Fibroblast of skin of right quadriceps (primary cell): ENCODE results near the gene BACH2.
"Not testable (repeated sequence)": the region's sequence is repeated elsewhere in the genome, so short reads cannot be mapped to it uniquely, and the experiment has no call there.

ENCODE experiments used
- DNase-seq: peaks from one replicate; pipeline ENCODE4 v3.0.0-alpha.2; 2013

BACH2 gene

DNA sequence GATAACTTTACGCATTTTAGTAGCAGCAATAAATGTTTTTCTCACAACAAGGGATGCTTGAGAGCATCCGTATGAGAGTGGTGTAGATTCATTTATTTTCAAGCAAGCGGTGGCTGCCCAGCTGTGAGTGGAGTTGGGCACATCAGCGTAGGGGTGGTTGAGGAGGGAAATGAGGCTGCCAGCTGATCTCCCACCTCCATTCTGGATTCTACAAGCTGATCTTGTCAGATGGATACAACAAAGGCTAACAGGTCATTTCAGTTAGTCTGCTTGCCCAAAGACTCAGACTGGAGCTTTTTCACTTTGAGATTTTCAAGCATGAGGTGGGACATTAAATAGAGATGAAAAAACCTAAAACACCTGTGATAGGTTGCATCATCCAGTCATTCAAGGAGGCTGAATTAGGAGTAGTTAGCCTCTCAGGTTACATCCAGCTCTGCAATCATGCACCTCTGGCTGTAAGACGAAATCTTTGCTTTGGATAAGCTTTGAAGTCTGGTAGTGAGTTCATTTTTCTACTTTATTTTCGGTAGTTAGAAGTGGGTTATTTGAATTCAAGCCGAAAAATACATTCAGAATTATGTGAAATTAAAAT is 1.9 kb upstream of the BACH2 start:
- DNase-seq: no peak

DNA sequence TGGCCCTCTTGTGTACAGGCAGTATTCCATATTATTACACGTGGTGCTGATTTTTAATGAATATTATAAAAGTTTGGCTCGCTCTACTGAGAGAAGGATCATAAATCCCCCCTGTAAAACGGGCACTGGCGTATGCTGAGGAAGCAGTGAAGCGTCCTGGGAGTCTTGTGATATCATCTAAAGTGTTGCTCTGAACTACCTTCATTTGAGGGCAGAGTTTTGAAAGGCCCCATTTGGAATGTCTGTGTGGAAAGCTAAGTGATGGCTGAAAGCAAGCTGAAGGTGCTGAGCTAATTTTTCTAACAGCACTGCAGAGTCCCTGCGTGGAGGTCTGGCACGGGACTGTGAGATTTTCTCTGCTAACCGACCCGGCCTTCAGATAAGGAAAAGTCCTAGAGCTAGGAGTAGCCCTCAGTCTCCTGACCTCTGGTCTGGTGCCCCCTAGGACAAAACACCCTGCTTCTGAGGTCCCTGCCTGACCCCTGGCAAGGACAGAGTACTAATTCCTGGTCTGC is 1.3 kb upstream of the BACH2 start:
- no peak for DNase-seq

DNA sequence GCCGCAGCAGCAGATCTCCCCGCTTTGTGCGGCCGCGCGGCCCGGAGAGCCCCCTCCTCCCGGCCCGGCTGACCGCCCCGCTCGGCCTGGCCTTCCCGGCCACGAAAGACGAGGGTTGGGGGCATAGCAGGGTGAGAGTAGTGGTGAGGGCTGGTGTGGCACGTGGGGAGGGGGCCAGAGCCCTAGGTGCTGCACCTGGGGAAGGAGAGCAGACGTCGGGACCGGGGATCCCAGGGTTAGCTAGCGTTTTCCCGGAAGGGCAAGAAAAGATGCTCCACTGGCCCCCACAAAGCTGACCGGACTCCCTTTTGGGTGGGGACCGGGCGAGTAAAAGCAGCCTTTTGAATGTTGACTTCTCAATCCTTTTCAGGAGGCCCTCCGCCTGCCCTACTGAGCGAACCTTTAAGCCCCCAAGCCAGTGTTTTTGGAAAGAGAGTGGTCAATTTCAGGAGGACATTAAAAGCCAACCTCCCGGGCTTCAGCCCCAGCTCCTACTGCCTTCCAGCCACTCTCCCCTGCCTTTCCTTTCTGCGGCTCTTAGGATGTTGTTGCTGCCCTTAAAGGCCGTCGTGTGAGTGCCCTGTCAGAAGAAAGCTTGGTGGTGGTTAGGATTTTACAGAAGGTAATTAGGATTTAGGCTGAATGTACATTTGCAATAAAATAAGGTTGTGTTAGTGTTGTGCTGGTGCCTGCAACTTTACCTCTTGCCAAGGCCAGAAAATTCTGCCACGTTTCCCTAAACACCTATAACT is 648 bp upstream of the BACH2 start:
- no peak for DNase-seq

DNA sequence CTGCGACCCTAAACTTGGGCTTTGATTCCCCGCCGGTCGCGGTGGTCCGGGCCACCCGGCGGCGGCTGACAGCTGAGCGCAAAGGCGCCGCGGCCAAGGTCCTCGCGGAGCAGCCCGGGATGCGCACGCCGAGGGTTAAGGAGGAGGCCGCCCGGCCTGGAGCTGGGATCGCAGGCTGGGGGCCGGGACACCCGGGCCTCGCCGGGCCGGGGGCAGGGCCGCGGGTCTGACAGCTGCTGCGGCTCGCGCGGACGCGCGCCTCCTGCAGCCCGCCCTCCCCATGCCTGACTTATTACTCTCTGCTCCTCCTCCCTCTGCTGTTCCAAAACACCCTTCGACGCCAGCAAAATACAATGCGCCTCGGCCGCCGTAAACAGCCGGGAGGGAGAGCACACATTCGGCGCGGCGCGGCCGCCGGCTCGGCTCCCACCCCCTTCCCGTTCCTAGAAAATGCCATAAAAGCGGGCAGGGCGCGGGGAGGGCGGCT is 746 bp downstream of the BACH2 start:
- DNase-seq: peak; percentile 71

DNA sequence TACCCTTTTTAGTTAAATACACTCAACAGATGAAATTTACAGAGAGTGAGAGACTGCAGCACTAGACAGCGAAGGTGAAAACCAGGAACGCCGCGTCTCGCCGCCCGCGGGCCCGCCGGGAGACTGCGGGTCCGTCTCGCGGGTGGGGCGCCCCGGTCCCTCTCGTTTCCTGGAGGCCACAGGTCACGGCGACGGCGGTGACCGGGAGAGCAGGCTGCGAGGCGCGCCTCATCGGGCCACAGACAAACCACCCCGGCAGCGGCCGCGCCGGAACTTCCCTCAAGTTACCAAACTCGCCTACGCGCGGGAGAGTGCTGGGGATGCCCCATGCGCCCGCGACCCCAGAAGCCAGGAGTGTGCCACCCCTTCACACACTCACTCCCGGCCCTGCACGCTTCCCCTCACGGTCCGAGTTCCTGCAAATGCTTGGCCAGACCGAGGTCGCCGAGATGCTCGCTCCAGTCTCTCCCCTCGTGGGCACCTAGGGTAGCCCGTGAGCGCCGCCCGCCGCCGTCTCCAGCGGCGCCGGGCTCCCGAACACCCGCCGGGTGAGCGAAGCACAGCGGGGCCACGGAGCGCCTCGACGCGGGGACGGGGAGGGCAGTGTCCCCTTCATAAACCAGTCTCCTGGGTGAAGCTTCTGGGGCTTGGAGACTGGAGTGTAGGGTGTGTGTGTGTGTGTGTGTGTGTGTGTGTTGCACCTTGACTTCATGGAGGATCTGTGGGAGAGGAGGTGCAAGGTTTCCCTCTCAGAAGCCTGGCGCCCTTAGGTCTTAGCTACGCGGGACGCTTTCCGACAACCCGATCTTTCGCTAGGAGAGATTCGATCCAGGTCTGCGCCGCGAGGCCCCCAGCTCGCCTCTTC is 1.4 kb downstream of the BACH2 start:
- DNase-seq: peak; percentile 40

DNA sequence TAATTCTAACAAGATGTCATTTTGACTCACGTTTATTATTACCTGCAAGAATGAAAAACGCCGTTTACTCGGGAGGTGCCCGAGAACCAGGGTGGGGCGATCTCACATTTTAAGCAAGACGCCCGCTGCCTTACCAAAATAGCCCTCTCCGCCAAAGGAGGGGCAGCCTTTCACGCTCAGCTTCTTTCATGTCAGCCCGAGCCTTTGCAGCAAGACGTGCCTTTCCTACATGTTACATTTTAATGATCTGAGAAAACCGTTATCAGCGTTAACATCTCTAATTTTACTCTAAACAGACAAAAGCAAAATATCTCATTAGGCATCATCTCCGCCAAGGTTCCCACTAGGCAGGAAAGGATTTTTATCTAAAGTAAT is 2.0 kb downstream of the BACH2 start:
- DNase-seq: no peak

DNA sequence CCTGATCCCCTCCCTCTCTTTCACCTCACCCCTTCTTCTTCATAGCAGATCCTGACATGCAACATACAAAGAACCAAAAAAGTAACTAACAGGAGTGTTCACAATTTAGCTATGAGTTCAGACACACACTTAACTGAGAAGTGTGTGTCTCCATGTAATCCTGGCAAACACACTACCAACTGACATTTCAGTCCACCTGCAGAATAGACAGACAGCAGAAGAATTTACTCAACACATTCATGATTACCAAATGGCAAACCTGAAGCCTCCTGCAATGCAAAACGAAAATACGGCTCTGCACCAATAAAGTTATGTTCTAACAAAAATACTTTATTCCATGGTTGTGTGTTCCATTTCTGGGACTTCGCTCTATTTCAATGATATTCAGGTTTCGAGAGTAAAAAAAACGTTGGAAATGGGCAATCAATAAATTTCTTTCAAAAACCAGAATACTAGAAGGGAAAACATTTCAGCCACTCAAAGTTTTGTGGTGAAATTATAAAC is 2.6 kb downstream of the BACH2 start:
- no peak for DNase-seq

DNA sequence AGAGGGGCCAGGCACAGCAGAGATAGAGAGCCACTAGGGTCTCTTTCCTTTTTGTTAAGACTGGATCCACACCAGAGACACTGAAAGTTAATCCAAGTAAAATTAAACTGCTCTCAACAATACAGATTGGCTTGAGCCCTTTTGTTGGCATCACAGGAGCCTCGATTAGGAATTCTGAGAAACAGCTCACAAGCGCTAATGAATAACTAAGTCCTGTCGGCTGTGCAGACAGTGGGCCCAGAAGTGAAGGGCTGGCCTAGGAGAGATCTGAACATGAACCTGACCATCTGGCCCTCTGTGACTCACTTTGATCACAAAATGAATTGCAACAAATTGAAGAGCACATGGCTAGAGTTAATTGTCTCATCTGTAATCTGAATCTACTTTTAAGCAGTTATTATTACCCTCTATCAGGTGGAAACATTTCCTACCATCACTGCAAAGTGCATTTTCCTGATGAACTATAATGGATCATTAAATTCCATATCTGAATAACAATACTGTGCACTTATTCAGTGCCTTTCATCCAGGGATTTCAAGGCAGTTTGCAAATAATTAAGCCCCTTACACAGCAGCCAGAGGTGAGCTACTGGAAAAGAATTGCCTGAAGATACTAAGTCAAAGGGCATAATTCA is 3.2 kb downstream of the BACH2 start:
- DNase-seq: no peak

DNA sequence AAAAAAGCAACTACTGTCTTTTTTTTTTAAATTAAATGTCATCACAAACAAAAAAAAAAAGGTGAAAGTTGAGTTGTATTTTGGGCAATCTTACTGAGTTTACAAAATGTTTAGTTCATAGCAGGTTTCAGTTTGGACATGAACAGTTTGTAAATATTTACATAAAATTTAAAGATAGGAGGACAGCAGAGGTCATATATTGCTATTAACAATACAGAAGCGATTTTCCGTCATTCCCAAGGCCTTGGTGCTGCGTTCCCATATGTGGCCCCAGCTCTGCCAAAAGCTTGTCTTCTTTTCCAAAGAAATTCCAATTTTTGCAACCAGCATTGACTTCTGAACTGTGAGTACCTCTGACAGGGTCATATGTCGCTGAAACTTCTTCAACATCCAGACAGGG is 5.1 kb downstream of the BACH2 start:
- DNase-seq: no peak

DNA sequence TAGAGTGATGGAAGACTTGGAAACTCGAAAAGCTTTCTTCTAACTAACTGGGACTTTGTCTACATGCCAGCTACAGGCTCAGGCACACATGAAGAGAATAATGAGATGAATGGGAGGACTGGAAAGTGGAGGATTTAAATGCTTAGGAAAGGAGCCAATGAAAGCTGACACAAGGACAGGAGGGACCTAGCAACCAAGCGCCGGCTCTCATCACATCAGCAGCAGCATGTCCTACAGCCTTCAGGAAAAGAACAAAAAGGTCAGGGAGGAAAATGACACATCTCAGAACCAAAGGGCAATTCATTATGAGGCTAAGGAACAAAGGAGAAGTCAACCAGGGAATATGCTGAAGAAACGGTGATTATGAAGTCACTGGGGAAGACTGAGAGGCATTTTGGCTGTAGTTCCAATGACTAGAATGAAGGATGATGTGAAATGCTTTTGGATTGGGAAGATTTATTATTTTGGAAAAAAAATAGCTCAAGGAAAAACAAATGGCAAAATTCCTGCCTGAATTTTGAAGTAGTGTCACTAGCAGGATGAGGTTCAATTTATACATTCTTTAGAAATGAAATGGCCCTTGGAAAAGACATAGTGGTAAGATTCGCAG is 5.7 kb downstream of the BACH2 start:
- peak; percentile 48 for DNase-seq

DNA sequence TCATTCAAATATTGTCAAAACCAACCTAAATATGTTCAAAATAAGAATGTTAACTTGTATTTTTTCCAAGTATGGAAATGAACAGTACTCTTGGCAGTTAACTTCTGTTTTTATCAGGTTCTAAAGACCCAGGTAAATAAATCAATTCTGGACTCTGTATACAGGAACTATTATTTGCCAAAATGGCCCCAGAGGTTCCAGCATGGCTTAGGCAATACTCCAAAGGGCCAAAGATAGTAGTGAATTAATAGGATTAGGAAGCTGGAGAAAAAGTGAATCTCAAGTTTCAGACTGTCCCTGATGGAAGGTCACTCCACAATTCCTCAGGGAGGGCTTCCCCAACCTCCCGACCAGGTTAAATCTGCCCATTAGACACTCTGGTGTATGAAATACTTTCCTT is 6.7 kb downstream of the BACH2 start:
- no peak for DNase-seq

DNA sequence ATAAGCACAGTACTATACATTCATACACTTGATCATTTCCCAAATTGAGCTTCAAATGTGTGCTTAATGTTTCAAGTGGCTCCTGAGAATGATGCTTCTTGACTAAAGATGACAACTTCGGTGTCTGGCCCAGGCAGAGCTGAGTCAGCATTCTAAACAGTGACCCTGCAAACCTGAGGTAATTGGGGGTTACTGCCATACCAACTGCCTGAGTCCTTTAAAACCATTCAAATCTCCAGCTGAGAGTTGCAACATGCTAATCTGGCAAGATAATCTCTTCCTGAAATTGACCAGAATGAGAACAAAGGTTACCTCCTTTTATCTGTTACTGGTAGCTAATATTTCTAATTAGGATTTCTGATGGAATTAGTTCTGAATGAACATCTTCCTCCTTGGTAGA is 8.2 kb downstream of the BACH2 start:
- DNase-seq: peak; percentile 18

DNA sequence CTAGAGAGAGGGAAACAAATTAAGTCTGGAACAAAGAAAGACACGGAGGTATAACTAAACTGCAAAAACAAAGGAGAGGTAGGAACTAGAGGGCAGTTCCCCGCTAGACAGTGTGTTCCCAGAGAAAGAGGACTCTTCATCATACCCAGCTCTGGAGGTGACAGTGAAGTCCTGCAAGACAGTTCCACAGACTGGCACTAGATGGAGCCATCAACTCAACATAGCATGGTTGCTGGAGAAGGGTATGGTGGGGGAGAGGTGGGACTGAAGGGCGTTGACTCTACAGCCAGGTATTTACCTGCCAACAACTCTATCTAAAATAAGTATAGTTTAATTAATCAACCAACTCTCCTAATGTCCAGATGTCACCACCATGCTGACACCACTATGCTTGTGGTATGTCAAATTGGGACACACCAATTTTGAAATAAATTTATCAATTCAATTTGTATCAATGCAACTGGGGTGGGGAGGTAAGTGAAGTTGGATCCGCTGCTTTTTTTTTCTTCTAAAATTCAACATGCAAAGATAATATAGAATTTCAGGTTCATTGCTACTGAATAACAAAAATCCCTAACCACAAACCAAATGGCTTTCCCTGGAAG is 9.7 kb downstream of the BACH2 start:
- DNase-seq: no peak

DNA sequence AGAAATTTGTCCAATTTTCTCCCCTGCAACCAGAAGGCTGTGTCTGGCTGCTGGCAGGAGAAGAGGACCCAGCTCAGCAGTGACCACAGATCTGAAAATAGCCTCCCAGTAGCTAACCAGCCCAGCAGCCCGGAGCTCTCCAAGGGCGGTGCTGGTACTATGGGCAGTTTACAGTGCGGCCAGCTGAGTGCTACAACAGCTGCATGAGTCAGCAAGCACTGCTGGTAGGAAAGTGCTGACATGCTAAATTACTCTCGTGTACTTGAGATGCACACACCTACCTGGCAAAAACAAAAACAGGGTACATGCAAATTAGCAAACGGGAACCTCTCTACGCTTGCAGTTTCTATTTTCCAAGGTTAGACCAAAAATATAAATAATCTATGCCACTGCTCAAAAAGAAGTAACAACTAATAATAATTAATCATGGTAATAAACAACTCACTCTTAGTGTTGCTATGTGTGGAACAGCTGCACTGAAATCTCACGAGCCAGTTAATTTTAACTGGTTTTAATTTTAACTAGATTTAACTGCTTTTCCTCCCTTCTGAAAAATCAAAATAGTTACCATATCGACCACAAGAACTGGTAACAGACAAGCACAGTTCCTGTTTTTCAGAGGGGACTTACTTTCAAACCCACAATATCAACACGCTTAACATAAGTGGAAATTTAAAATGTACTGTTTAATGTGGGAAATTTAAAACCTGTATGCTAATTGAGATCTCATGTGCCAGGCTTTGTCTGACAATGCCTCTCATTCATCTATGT is 10.8 kb downstream of the BACH2 start:
- peak; percentile 81 for DNase-seq

DNA sequence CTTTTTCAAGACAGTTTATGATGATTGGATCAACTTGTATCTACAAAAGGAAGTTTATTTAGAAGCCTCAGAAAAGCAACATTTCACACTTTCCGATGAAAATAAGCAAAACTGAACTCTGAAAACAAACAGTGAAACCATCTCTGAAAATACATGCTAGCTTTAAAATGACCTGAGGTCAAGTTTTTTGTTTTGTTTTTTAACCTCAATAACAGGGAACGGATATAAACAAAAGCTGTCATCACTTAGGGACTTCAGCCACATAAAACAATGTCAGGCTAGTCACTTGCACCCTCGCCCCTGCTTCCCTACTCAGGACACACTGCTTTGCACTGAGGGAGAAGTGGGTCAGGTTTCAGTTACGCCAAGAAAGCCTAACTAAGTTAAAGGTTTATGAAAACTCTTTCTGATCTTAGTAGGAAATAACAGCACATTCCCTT is 11.6 kb downstream of the BACH2 start:
- no peak for DNase-seq

DNA sequence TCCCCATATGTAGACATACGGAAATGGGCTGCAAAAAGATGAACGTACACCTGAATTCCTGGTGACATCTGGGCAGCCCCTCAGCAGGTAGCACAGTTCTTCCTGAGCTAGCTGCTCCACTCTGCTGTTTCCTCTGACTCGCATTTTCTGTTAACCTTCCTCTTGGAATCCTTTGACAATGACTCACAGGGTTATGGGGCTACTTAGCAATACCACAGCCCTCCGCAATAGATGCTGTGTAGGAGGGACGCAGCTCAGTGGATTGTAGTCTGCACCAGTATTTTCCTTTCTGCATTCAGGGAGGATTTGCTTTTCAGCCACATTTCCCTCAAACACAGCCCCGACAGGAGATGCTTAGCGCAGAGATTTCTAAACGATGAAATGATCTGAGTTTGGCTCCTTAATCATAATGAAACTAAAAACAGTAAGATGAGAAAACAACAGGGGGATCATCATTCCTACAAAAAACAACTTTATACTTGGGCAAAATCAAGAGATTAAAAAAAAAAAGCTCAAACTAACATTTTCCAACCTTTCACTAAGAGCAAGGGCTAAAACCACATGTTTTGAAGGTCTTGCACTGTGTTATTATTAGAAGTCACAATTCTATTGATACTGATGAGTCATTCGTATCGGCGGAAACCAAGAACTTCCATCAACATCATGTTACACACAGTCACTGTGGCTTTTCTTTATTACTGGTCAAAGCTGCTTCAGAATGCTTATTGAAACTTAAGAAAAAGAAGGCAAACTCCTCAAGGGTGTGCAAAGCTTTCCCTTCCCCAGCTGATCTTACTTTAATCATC is 12.2 kb downstream of the BACH2 start:
- peak; percentile 92 for DNase-seq

DNA sequence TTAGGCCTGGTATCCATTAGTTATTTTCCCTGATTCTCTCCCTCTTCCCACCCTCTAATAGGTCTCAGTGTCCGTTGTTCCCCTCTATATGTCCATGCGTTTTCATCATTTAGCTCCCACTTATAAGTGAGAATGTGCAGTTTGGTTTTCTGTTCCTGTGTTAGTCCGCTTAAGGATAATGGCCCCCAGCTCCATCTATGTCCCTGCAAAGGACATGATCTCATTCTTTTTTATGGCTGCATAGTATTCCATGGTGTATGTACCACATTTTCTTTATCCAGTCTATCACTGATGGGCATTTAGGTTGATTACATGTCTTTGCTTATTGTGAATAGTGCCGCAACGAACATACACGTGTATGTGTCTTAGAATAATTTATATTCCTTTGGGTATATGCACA is 14.4 kb downstream of the BACH2 start:
- DNase-seq: not testable (repeated sequence)

DNA sequence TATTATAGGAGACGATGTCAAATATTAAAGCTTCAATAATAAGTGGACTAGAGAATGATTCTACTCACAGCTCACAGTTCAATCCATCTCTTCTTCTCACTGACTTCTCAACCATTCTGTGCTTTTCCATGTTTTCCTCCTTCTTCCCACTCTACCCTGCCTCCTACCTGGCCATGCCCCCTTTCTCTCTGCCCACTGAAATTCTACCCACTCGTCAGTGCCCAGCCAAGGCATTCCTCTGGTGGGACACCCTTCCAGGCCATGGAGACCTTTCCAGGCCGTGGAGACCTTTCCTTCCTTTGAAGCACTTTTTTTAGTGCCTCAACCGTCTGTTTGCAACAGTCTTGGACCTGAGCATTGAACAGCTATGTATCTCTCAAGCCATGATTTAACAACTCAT is 18.5 kb downstream of the BACH2 start:
- DNase-seq: no peak

DNA sequence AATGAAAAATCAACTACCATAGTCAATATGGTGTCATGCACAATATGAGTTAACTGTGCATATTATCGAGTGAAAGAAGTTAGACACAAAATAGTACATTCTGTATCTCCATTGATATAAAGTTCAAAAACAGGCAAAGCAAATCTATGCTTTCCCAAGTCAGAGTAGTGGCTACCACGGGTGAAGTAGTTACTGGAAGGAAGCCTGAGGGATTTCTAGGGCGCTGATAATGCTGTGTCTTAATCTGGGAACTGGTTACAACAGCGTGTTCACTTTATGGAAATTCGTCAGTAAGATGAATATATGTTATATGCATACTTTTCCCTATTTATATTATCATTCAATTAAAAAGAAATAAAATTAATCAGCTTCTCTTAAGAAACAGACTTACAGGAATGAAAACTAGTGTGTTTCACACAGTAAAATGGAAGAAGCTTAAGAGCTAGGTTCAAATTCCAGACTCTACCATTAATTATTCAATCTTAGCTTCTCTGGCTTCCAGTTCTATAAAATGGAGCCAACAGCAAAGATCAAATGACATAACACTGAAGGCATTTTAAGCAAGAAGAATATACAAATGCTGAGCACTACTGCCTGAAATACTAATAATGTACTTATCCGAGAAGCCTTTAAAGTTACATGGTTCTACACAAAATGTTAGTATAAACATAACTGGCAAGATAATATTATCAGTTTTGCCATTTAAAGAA is 19.2 kb downstream of the BACH2 start:
- DNase-seq: no peak
